ENCODE results near the gene SUPT16H. TPM values are rescaled to one million over a fixed set of nuclear protein-coding genes. Genes with fewer than 3 reads are reported as not detected.

The SUPT16H gene
- total RNA-seq, 1 donor from 2014 or later = 55.8 TPM

- H3K9me3 ChIP-seq (ENCODE audit: control insufficient read depth in 3 of 3, low read length in 3 of 3) = no peaks in the 10 kb centered on the region
- no peak overlapping the region for H3K9ac ChIP-seq (ENCODE audit: low read depth in 1 of 3, low read length in 3 of 3)
- no peaks in the 10 kb centered on the region for H3K4me1 ChIP-seq (ENCODE audit: control insufficient read depth in 3 of 3, insufficient read depth in 3 of 3, low read length in 3 of 3)
Observed at GRCh38 chr14:21334202-21334906, 49.5 kb downstream of the SUPT16H start.

GRCh38 chr14:21332950-21333349, 50.9 kb downstream of the SUPT16H start:
- no peaks in the 10 kb centered on the region for H3K4me1 ChIP-seq (ENCODE audit: control insufficient read depth in 3 of 3, insufficient read depth in 3 of 3, low read length in 3 of 3)
- no peaks in the 10 kb centered on the region for H3K27me3 ChIP-seq (ENCODE audit: control insufficient read depth in 3 of 3, insufficient read depth in 3 of 3, low read length in 3 of 3)
- no peaks in the 10 kb centered on the region for H3K36me3 ChIP-seq (ENCODE audit: control insufficient read depth in 3 of 3, insufficient read depth in 3 of 3, low read length in 3 of 3)
- H3K27ac ChIP-seq (ENCODE audit: low read depth, low read length) = no peak overlapping the region
- H3K9ac ChIP-seq (ENCODE audit: low read depth in 1 of 3, low read length in 3 of 3) = no peak overlapping the region
- no peak overlapping the region for H3K4me3 ChIP-seq (ENCODE audit: low read length in 3 of 3)
- H3K9me3 ChIP-seq (ENCODE audit: control insufficient read depth in 3 of 3, low read length in 3 of 3) = no peaks in the 10 kb centered on the region

More at GRCh38 chr14:21334202-21334906, 49.5 kb downstream of the SUPT16H start:
- Histone ChIP-seq H3K36me3 (ENCODE audit: control insufficient read depth in 3 of 3, insufficient read depth in 3 of 3, low read length in 3 of 3) (no peaks in the 10 kb centered on the region), H3K27ac (ENCODE audit: low read depth, low read length) (no peak overlapping the region), H3K27me3 (ENCODE audit: control insufficient read depth in 3 of 3, insufficient read depth in 3 of 3, low read length in 3 of 3) (no peaks in the 10 kb centered on the region), H3K4me3 (ENCODE audit: low read length in 3 of 3) (no peak overlapping the region)

GRCh38 chr14:21326972-21327371, 56.8 kb downstream of the SUPT16H start:
- Histone ChIP-seq H3K27ac (ENCODE audit: low read depth, low read length) (no peak overlapping the region), H3K9me3 (ENCODE audit: control insufficient read depth in 3 of 3, low read length in 3 of 3) (no peaks in the 10 kb centered on the region), H3K4me3 (ENCODE audit: low read length in 3 of 3) (no peak overlapping the region), H3K36me3 (ENCODE audit: control insufficient read depth in 3 of 3, insufficient read depth in 3 of 3, low read length in 3 of 3) (no peaks in the 10 kb centered on the region), H3K4me1 (ENCODE audit: control insufficient read depth in 3 of 3, insufficient read depth in 3 of 3, low read length in 3 of 3) (no peaks in the 10 kb centered on the region), H3K27me3 (ENCODE audit: control insufficient read depth in 3 of 3, insufficient read depth in 3 of 3, low read length in 3 of 3) (peaks cover 0 to 2% (median 0%) of the 10 kb centered on the region in 3 donors), H3K9ac (ENCODE audit: low read depth in 1 of 3, low read length in 3 of 3) (no peak overlapping the region)

- Histone ChIP-seq H3K4me3 (ENCODE audit: low read length in 3 of 3) (no peak overlapping the region), H3K27ac (ENCODE audit: low read depth, low read length) (no peak overlapping the region), H3K9me3 (ENCODE audit: control insufficient read depth in 3 of 3, low read length in 3 of 3) (no peaks in the 10 kb centered on the region), H3K9ac (ENCODE audit: low read depth in 1 of 3, low read length in 3 of 3) (no peak overlapping the region), H3K4me1 (ENCODE audit: control insufficient read depth in 3 of 3, insufficient read depth in 3 of 3, low read length in 3 of 3) (no peaks in the 10 kb centered on the region), H3K27me3 (ENCODE audit: control insufficient read depth in 3 of 3, insufficient read depth in 3 of 3, low read length in 3 of 3) (peaks cover 0 to 3% (median 2%) of the 10 kb centered on the region in 3 donors), H3K36me3 (ENCODE audit: control insufficient read depth in 3 of 3, insufficient read depth in 3 of 3, low read length in 3 of 3) (no peaks in the 10 kb centered on the region)
Observed at GRCh38 chr14:21322716-21323115, 61.1 kb downstream of the SUPT16H start.

GRCh38 chr14:21320913-21321312, 62.9 kb downstream of the SUPT16H start:
- H3K27ac ChIP-seq (ENCODE audit: low read depth, low read length) = no peak overlapping the region
- H3K9me3 ChIP-seq (ENCODE audit: control insufficient read depth in 3 of 3, low read length in 3 of 3) = no peaks in the 10 kb centered on the region
- no peaks in the 10 kb centered on the region for H3K4me1 ChIP-seq (ENCODE audit: control insufficient read depth in 3 of 3, insufficient read depth in 3 of 3, low read length in 3 of 3)
- H3K9ac ChIP-seq (ENCODE audit: low read depth in 1 of 3, low read length in 3 of 3) = no peak overlapping the region
- H3K27me3 ChIP-seq (ENCODE audit: control insufficient read depth in 3 of 3, insufficient read depth in 3 of 3, low read length in 3 of 3) = peaks cover 0 to 3% (median 2%) of the 10 kb centered on the region in 3 donors
- H3K36me3 ChIP-seq (ENCODE audit: control insufficient read depth in 3 of 3, insufficient read depth in 3 of 3, low read length in 3 of 3) = no peaks in the 10 kb centered on the region
- H3K4me3 ChIP-seq (ENCODE audit: low read length in 3 of 3) = no peak overlapping the region

- H3K4me1 ChIP-seq (ENCODE audit: control insufficient read depth in 3 of 3, insufficient read depth in 3 of 3, low read length in 3 of 3) = no peaks in the 10 kb centered on the region
- no peak overlapping the region for H3K4me3 ChIP-seq (ENCODE audit: low read length in 3 of 3)
- no peaks in the 10 kb centered on the region for H3K36me3 ChIP-seq (ENCODE audit: control insufficient read depth in 3 of 3, insufficient read depth in 3 of 3, low read length in 3 of 3)
Observed at GRCh38 chr14:21317398-21317797, 66.4 kb downstream of the SUPT16H start.

GRCh38 chr14:21313512-21313911, 70.3 kb downstream of the SUPT16H start:
- peaks cover 0 to 4% (median 0%) of the 10 kb centered on the region in 3 donors for H3K27me3 ChIP-seq (ENCODE audit: control insufficient read depth in 3 of 3, insufficient read depth in 3 of 3, low read length in 3 of 3)
- H3K27ac ChIP-seq (ENCODE audit: low read depth, low read length) = no peak overlapping the region
- no peak overlapping the region for H3K4me3 ChIP-seq (ENCODE audit: low read length in 3 of 3)
- H3K36me3 ChIP-seq (ENCODE audit: control insufficient read depth in 3 of 3, insufficient read depth in 3 of 3, low read length in 3 of 3) = no peaks in the 10 kb centered on the region
- no peaks in the 10 kb centered on the region for H3K4me1 ChIP-seq (ENCODE audit: control insufficient read depth in 3 of 3, insufficient read depth in 3 of 3, low read length in 3 of 3)
- H3K9me3 ChIP-seq (ENCODE audit: control insufficient read depth in 3 of 3, low read length in 3 of 3) = no peaks in the 10 kb centered on the region
- no peak overlapping the region for H3K9ac ChIP-seq (ENCODE audit: low read depth in 1 of 3, low read length in 3 of 3)

More at GRCh38 chr14:21317398-21317797, 66.4 kb downstream of the SUPT16H start:
- Histone ChIP-seq H3K27me3 (ENCODE audit: control insufficient read depth in 3 of 3, insufficient read depth in 3 of 3, low read length in 3 of 3) (peaks cover 0 to 3% (median 0%) of the 10 kb centered on the region in 3 donors), H3K9ac (ENCODE audit: low read depth in 1 of 3, low read length in 3 of 3) (no peak overlapping the region), H3K27ac (ENCODE audit: low read depth, low read length) (no peak overlapping the region), H3K9me3 (ENCODE audit: control insufficient read depth in 3 of 3, low read length in 3 of 3) (no peaks in the 10 kb centered on the region)

- Histone ChIP-seq H3K9ac (ENCODE audit: low read depth in 1 of 3, low read length in 3 of 3) (no peak overlapping the region), H3K4me1 (ENCODE audit: control insufficient read depth in 3 of 3, insufficient read depth in 3 of 3, low read length in 3 of 3) (peaks cover 3 to 6% (median 3%) of the 10 kb centered on the region in 3 donors), H3K9me3 (ENCODE audit: control insufficient read depth in 3 of 3, low read length in 3 of 3) (no peaks in the 10 kb centered on the region), H3K27me3 (ENCODE audit: control insufficient read depth in 3 of 3, insufficient read depth in 3 of 3, low read length in 3 of 3) (peaks cover 0 to 4% (median 3%) of the 10 kb centered on the region in 3 donors), H3K27ac (ENCODE audit: low read depth, low read length) (no peak overlapping the region), H3K4me3 (ENCODE audit: low read length in 3 of 3) (no peak overlapping the region), H3K36me3 (ENCODE audit: control insufficient read depth in 3 of 3, insufficient read depth in 3 of 3, low read length in 3 of 3) (no peaks in the 10 kb centered on the region)
Observed at GRCh38 chr14:21311614-21312013, 72.2 kb downstream of the SUPT16H start.

GRCh38 chr14:21309956-21310355, 73.9 kb downstream of the SUPT16H start:
- no peaks in the 10 kb centered on the region for H3K36me3 ChIP-seq (ENCODE audit: control insufficient read depth in 3 of 3, insufficient read depth in 3 of 3, low read length in 3 of 3)
- peaks cover 0 to 4% (median 3%) of the 10 kb centered on the region in 3 donors for H3K27me3 ChIP-seq (ENCODE audit: control insufficient read depth in 3 of 3, insufficient read depth in 3 of 3, low read length in 3 of 3)
- no peak overlapping the region for H3K9ac ChIP-seq (ENCODE audit: low read depth in 1 of 3, low read length in 3 of 3)
- H3K4me1 ChIP-seq (ENCODE audit: control insufficient read depth in 3 of 3, insufficient read depth in 3 of 3, low read length in 3 of 3) = peaks cover 3 to 6% (median 3%) of the 10 kb centered on the region in 3 donors
- H3K27ac ChIP-seq (ENCODE audit: low read depth, low read length) = no peak overlapping the region
- H3K9me3 ChIP-seq (ENCODE audit: control insufficient read depth in 3 of 3, low read length in 3 of 3) = no peaks in the 10 kb centered on the region
- no peak overlapping the region for H3K4me3 ChIP-seq (ENCODE audit: low read length in 3 of 3)

- no peaks in the 10 kb centered on the region for H3K36me3 ChIP-seq (ENCODE audit: control insufficient read depth in 3 of 3, insufficient read depth in 3 of 3, low read length in 3 of 3)
- H3K9me3 ChIP-seq (ENCODE audit: control insufficient read depth in 3 of 3, low read length in 3 of 3) = no peaks in the 10 kb centered on the region
- H3K27ac ChIP-seq (ENCODE audit: low read depth, low read length) = no peak overlapping the region
- peak overlapping the region; percentile 39 to 79 (median 56) for H3K4me3 ChIP-seq (ENCODE audit: low read length in 3 of 3)
- peaks cover 0 to 4% (median 3%) of the 10 kb centered on the region in 3 donors for H3K27me3 ChIP-seq (ENCODE audit: control insufficient read depth in 3 of 3, insufficient read depth in 3 of 3, low read length in 3 of 3)
- H3K4me1 ChIP-seq (ENCODE audit: control insufficient read depth in 3 of 3, insufficient read depth in 3 of 3, low read length in 3 of 3) = peaks cover 3 to 6% (median 3%) of the 10 kb centered on the region in 3 donors
- no peak overlapping the region for H3K9ac ChIP-seq (ENCODE audit: low read depth in 1 of 3, low read length in 3 of 3)
Observed at GRCh38 chr14:21309238-21309636, 74.6 kb downstream of the SUPT16H start.
